A673 (cell line): ENCODE results near the gene MAPKAP1. TPM values are rescaled to one million over a fixed set of nuclear protein-coding genes. Genes with fewer than 3 reads are reported as not detected.

Experiments
- BruUV-seq: library from RNA; stranded (reverse); fragments of 400-500 nt; replicated peaks from 2 replicates; lab custom pipeline; 2021; lab: Mats Ljungman, UMichigan
- CTCF ChIA-PET: fragments of 300-600 bp; sonication (Branson Sonifier 250); formaldehyde crosslinking; loops from one replicate; lab custom pipeline; 2022; ENCODE audit warnings: antibody characterized with exemption; lab: Charles Lee
- POLR2A ChIA-PET: fragments of 300-600 bp; sonication (Branson Sonifier 250); formaldehyde crosslinking; loops from one replicate; lab custom pipeline; 2022; ENCODE audit warnings: antibody characterized with exemption; ENCODE audit not compliant: low non-redundant PET; lab: Charles Lee
- DNase-seq: peaks from one replicate; pipeline ENCODE4 v3.0.0-alpha.2; 2015; ENCODE audit warnings: low spot score
- H3K27ac ChIP-seq: fragments of 200-600 bp; sonication (generic); 2 replicates; pipeline ENCODE4 v1.5.1; 2016; ENCODE audit warnings: mixed run types, low read depth, mild to moderate bottlenecking, mixed read lengths, antibody characterized with exemption, low read length; ENCODE audit not compliant: poor library complexity, severe bottlenecking
- H3K27me3 ChIP-seq: fragments of 200-600 bp; sonication (generic); replicated peaks from 2 replicates; pipeline ENCODE4 v1.6.1; 2017; ENCODE audit warnings: mixed run types, low read depth, mild to moderate bottlenecking, mixed read lengths, antibody characterized with exemption, low read length; ENCODE audit not compliant: insufficient read depth, poor library complexity
- H3K36me3 ChIP-seq: fragments of 200-600 bp; sonication (generic); 2 replicates; pipeline ENCODE4 v1.6.1; 2016; ENCODE audit warnings: mixed run types, mild to moderate bottlenecking, mixed read lengths, antibody characterized with exemption, low read length; ENCODE audit not compliant: insufficient read depth, poor library complexity, severe bottlenecking
- H3K4me1 ChIP-seq: fragments of 200-600 bp; sonication (generic); 2 replicates; pipeline ENCODE4 v1.6.1; 2017; ENCODE audit warnings: mixed run types, mild to moderate bottlenecking, mixed read lengths, antibody characterized with exemption, low read length; ENCODE audit not compliant: insufficient read depth, poor library complexity, severe bottlenecking
- H3K4me3 ChIP-seq: fragments of 200-600 bp; sonication (generic); 2 replicates; pipeline ENCODE4 v1.5.1; 2016; ENCODE audit warnings: low read depth, mixed run types, mild to moderate bottlenecking, mixed read lengths, low read length; ENCODE audit not compliant: poor library complexity, severe bottlenecking
- H3K9me3 ChIP-seq: fragments of 200-600 bp; sonication (generic); 2 replicates; pipeline ENCODE4 v1.6.1; 2016; ENCODE audit warnings: mixed run types, low read depth, mild to moderate bottlenecking, mixed read lengths, antibody characterized with exemption, low read length; ENCODE audit not compliant: poor library complexity, severe bottlenecking
- CTCF ChIP-seq: fragments of 300-800, 200-600 bp; sonication (generic); conservative IDR thresholded peaks from 2 replicates; pipeline ENCODE4 v1.5.1; 2017; ENCODE audit warnings: low read depth, mild to moderate bottlenecking, antibody characterized with exemption, low read length, moderate library complexity, mixed read lengths
- EZH2 ChIP-seq: fragments of 200-600 bp; sonication (generic); IDR thresholded peaks from 2 replicates; pipeline ENCODE4 v1.6.1; 2017; ENCODE audit warnings: borderline replicate concordance, low read depth, mild to moderate bottlenecking, mixed read lengths, antibody characterized with exemption, low read length; ENCODE audit not compliant: poor library complexity, severe bottlenecking
- intact Hi-C: fragments of 100-400 bp; cut with micrococcal nuclease; formaldehyde crosslinking; loops from one replicate; pipeline ENCODE4 v1.10.0; 2022; ENCODE audit not compliant: unreplicated experiment
- total RNA-seq: library from RNA; stranded (reverse); gene quantifications from 2 replicates; pipeline ENCODE4 v1.2.3, GENCODE V29; 2021

The MAPKAP1 gene
- total RNA-seq, 1 experiment from 2014 or later: 98.7 TPM

DNA sequence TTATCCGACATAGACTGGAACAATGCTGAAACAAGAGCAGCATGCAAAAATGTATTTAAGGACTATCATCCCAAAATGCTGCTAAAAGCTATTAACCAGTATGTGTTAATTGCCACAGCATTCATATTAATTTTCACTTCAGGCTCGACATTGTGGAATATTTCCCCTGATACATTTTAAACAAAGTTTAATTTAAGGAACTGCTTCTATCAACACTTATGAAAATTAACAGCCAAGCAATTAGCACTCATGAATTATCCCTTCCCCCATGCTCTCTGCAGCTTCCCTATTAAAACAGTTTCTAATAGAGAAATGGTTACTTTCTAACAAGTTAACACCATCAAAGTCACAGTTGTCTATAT is 54.8 kb downstream of the MAPKAP1 start:
- peaks cover 10% of the 10 kb centered on the region for H3K4me1 ChIP-seq
- no peak for TF ChIP-seq CTCF
- no peak overlapping the region for H3K4me3 ChIP-seq
- ChIA-PET POLR2A (no interaction called here), CTCF (no interaction called here)
- no peak for DNase-seq
- H3K27me3 ChIP-seq: no peaks in the 10 kb centered on the region
- BruUV-seq: no TSS peak
- intact Hi-C loops: no loop called here
- no peaks in the 10 kb centered on the region for H3K36me3 ChIP-seq
- H3K27ac ChIP-seq: no peak overlapping the region
- H3K9me3 ChIP-seq: no peaks in the 10 kb centered on the region

- Histone ChIP-seq H3K27ac (no peak overlapping the region), H3K9me3 (no peaks in the 10 kb centered on the region), H3K4me1 (peaks cover 14% of the 10 kb centered on the region), H3K4me3 (no peak overlapping the region), H3K27me3 (no peaks in the 10 kb centered on the region), H3K36me3 (no peaks in the 10 kb centered on the region)
- POLR2A ChIA-PET: no interaction called here
- DNase-seq: no peak
- TF ChIP-seq CTCF (no peak), EZH2 (no peak)
- intact Hi-C loops: no loop called here
- CTCF ChIA-PET: no interaction called here
- no TSS peak for BruUV-seq
Measured at GRCh38 chr9:125651576-125652232, 55.3 kb downstream of the MAPKAP1 start.

- no peak overlapping the region for H3K4me3 ChIP-seq
- H3K9me3 ChIP-seq: no peaks in the 10 kb centered on the region
- H3K4me1 ChIP-seq: peaks cover 14% of the 10 kb centered on the region
- TF ChIP-seq EZH2 (no peak), CTCF (no peak)
- H3K27ac ChIP-seq: no peak overlapping the region
- H3K36me3 ChIP-seq: no peaks in the 10 kb centered on the region
- no peaks in the 10 kb centered on the region for H3K27me3 ChIP-seq
- intact Hi-C loops: no loop called here
- no TSS peak for BruUV-seq
- ChIA-PET POLR2A (no interaction called here), CTCF (no interaction called here)
- DNase-seq: no peak
Measured at GRCh38 chr9:125650271-125650737, 56.7 kb downstream of the MAPKAP1 start.
